OCI-LY1 (cell line): ENCODE measurements around the gene WWOX.

Experiments
- CTCF ChIP-seq: fragments of 200-600 bp; sonication (generic), shearing (Covaris generic); IDR thresholded peaks from 2 replicates; pipeline ENCODE4 v1.5.1; 2017; ENCODE audit warnings: mild to moderate bottlenecking, antibody characterized with exemption, low read length, moderate library complexity, mixed read lengths
- EZH2 ChIP-seq: fragments of 200-600 bp; sonication (generic), shearing (Covaris generic); IDR thresholded peaks from 2 replicates; pipeline ENCODE4 v1.8.0; 2017; ENCODE audit warnings: borderline replicate concordance, mixed run types, mild to moderate bottlenecking, antibody characterized with exemption, low read length, moderate library complexity, mixed read lengths

- no peak for TF ChIP-seq CTCF
- no peak for TF ChIP-seq EZH2
Observed at GRCh38 chr16:78348886-78349285, 249.4 kb downstream of the WWOX start.
